Activated T-helper 1 cell treated with Interleukin-2 at 50 U/mL for 16 hours (primary cell): ENCODE data around the gene FOXD4L6.
"Not testable (repeated sequence)": the region's sequence is repeated elsewhere in the genome, so short reads cannot be mapped to it uniquely, and the experiment has no call there.

ENCODE experiments used
- DNase-seq: peaks from one replicate; pipeline ENCODE4 v3.0.0-alpha.2; 2020; ENCODE audit warnings: low read depth

The FOXD4L6 gene

DNA sequence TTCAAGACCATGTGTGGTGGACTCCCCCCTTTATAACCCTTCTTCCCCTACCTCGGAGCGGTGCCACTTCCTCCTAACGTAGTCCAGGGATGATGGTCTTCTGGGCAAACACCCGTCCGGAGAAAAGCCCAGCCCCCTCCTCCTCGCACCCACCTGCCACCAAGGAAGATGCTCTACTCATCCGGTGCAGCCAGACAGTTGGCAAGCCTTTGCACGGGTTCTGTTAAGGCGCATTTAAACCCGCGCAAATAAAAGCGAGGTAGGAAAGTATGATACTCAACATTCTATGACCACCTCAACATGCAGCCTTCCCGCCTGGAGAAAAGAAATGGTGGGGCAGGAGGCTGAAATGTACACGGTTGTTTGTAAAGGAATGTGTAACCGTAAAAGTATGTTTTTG, at the start of gene FOXD4L6:
Gene FOXD4L6 (minus strand): TSS at position 101 of the 400 bp plus-strand sequence. CDS start 298 bp downstream, outside the sequence.
- not testable (repeated sequence) for DNase-seq

DNA sequence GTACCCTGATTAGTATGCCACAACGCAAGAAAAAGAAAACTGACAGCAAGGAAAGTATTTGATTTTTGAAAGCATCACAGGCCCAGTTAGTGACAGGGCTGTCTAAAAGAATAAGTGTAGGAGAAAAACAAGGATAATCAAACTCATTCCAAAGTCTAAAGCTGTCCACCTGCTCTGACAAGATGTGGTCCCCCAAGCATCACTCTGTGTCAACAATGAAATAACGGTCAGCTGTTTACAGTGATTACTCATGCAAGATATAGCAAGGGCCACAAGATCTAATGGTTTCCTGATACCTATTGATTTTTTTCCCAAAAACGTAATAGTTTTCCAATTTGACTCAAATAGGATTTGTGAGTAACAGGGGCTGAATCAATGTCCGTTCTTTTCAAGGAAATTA, 46.5 kb upstream of the FOXD4L6 start:
- not testable (repeated sequence) for DNase-seq

- not testable (repeated sequence) for DNase-seq
Observed at GRCh38 chr9:41150116-41150515, 21.6 kb upstream of the FOXD4L6 start.

- not testable (repeated sequence) for DNase-seq
Observed at GRCh38 chr9:41141878-41142277, 13.4 kb upstream of the FOXD4L6 start.

DNA sequence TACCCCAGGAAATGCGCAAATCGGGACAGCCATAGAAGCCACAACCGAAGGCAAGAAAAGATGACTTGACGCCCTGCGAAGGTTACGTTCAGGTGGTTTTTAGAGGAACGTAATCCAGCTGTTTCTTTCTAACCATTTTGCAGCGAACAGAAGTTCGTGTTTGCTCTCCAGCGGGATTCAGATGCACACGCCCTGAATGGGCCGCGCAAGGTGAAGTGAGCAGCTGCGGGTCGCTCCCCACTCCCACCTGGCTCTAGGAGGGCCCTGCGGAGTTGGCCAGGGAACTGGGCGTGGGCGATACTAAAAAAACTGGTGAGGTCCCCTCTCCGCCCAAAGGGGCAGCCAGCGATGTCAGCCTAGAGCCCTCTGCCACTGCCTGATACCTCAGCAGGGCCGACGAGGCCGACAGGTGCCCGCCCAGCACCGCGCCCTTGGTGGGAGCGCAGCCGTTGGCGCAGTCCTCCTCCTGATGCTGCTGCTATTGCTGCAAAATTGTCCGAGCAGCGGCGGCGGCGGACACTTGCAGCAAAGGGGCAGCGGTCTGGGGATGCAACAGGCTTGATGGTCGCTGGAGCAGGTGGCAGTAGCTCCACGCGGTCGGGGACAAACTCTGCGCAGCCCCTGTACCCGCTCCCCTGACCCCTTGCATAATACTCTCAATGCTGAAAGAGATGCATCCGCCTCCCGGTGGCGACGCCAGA, 1.6 kb downstream of the FOXD4L6 start:
- not testable (repeated sequence) for DNase-seq

DNA sequence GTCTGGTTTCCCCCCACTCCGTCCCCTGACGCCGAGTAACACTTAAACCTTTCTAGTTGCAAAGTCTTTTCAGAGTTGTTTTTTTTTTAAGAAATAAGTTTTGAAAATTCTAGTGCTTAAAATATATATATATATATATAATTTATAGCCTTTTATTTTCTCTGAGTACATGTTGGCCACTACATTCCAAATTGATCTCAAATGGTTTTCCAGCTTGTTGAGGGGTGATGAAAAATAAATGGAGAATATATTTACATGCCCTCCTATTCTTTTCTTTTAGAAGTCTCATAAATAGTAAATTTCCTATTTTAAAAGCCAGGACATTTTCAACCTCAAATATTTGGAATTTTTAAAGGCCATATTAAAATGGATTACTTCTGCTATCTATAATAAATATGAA, 2.5 kb downstream of the FOXD4L6 start:
- DNase-seq, result not testable (repeated sequence)

GRCh38 chr9:41125109-41125658, 3.3 kb downstream of the FOXD4L6 start:
- DNase-seq, result not testable (repeated sequence)

DNA sequence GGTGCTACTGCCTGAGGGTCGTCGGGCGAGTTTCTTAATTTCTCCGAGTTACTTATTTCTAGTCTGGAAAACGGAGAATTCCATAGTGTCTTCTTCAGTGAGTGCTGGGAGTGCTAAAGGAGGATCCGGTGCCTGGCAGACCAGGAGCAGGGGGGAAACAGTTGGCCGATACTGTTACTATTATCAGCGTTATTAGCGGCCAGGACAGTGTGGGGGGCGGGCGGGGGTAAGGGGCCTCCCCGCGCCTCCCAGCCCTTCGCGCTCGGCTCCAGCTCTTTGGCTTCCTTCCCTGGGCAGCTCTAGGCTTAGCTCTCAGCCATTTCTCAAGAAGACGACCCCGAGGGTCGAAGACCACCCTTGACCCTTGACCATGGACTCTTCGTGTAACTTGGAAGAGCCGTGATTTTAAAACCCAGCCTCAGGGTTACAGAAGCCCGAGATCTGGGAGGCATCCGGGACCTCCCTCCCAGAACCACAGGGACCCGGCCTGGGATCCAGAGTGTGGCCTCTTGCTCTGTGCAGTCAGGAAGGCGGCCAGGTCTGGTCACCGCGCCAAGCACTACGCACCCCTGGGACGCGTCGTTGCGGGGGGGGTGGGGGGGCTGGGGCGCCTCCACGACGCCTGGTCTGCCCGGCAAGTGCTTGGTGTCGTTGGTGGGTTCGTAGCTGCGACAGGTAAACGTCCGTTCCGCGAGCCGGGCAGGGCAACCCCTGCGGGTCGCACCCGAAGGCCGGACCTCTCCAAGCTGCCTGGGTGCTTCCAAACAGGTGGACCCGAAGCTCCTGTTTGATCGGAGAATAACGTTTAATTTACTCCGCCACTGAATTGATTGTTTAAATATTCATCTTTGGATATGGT, 4.0 kb downstream of the FOXD4L6 start:
- not testable (repeated sequence) for DNase-seq

DNA sequence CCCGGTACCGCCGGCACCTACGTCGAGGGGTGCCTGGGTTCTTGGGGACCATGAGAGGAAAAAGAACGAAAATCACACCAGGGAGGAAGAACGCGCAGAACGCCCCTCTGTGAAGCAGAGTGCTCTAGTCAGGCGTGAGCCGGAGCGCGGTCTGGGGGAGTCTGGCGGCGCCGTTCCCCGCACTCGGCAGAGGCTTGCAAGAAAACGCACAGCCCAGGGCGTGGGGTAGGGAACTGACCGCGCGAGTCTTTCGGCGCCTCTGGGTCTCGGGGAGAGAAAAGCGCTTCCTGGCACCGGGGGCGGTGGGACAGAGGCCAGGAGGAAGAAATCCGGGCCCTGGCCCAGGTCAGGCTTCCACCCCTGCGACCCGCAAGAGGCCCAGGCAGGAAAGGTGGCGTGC, 4.7 kb downstream of the FOXD4L6 start:
- not testable (repeated sequence) for DNase-seq

- not testable (repeated sequence) for DNase-seq
Observed at GRCh38 chr9:41123396-41123795, 5.1 kb downstream of the FOXD4L6 start.

DNA sequence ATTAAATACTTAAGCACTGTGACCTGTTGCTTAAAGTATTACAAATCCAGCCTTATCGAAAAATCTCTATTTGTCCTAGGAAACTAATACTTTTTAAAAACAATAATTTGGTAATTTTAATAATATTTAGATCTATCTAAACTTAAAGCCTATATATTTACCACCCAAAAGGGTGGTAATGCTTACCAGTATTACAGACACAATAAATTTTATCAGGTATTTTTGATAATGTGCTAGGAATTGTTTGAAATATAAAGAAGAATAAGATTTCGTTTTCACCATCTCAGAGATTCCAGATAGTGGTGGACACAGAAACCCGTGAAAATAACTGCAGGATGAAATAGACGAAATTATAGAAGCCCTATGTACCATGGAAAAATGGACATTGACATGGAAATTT, 7.8 kb downstream of the FOXD4L6 start:
- DNase-seq, result not testable (repeated sequence)

DNA sequence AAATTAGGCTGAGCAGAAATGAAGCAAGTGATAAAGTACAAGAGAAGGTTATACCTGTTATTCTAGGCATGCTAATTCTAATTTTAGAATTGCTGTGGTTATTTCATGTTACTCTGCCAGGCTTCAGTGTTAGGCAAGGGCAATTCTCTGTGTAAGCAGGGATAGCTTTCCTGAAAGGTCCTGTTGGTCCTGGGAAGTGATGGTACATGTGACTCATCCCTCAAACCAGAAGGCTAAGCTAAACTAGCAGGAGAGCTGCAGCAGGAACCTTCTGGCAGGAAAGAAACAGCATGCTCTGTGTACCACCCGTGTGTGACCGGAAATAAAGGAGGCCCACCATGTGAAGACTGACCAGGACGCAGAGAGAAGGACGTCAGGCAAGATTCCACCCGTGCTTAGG, 8.8 kb downstream of the FOXD4L6 start:
- not testable (repeated sequence) for DNase-seq

DNA sequence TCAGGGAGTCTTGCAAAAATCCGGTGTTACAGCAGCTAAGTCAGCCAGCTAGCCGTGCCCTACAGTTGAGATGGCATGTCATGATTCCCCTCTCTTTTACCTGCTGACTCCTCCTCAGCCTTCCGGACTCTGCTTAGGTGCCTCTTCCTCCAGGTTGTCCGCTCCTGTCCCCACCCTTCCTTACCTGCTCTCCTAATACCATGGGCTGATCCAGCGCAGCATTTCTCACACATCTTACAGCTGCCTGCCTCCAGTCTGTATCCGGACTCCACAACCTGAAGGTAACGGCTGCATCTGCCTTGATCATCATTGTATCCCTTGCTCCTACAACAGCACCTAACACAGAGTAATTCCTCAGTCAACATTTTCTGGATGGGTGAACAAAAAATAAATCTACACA, 9.2 kb downstream of the FOXD4L6 start:
- not testable (repeated sequence) for DNase-seq

DNA sequence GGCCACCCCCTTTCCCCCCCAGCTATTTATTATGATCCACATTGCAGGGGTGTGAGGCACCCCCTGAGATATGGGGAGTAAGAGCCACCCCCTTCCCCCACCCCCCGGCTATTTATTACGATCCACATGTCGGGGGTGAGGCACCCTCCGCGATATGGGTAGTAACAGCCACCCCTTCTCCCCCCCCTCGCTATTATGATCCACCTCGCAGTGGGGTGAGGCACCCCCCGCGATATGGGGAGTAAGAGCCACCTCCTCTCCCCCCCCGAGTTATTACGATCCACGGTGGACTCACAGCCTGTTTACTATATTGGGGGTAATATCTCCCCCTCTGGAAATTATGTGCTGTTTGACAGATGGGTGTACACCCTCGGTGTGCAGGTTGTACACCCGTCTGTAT, 15.1 kb downstream of the FOXD4L6 start:
- DNase-seq, result not testable (repeated sequence)

GRCh38 chr9:41111414-41111813, 17.1 kb downstream of the FOXD4L6 start:
- DNase-seq, result not testable (repeated sequence)

DNA sequence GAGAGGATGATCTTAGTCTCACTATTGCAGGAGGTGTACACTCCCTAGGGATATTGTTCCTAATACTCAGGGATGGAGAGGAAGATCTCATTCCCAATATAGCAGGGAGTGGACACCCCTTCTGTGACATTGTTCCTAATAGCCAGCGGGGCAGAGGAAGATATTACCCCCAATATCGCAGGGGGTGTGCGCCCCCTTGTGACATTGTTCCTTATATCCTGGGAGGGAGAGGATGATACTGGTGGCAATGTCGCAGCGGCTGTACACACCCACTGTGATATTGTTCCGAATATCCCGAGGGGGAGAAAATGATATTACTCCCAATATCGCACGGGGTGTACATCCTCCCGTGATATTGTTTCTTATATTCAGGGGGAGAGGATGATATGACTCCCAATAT, 17.6 kb downstream of the FOXD4L6 start:
- DNase-seq, result not testable (repeated sequence)

DNA sequence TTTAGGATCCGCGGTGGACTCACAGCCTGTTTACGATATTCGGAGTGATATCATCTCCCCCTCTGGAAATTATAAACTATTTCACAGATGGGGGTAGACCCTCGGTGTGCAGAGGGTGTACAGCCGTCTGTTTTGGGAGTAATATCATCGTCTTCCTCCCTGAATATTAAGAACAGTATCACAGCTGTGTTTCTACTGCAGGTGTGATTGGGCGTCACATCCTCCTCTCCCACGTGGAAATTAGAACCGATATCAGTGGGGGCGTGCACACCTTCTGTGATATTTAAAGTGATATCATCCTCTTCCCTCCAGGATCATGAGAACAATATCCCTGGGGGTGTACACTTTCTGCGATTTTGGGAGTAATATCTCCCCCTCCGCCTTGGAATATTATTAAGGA, 19.2 kb downstream of the FOXD4L6 start:
- not testable (repeated sequence) for DNase-seq

- not testable (repeated sequence) for DNase-seq
Observed at GRCh38 chr9:41108816-41109215, 19.7 kb downstream of the FOXD4L6 start.

GRCh38 chr9:41106472-41107116, 21.9 kb downstream of the FOXD4L6 start:
- not testable (repeated sequence) for DNase-seq

DNA sequence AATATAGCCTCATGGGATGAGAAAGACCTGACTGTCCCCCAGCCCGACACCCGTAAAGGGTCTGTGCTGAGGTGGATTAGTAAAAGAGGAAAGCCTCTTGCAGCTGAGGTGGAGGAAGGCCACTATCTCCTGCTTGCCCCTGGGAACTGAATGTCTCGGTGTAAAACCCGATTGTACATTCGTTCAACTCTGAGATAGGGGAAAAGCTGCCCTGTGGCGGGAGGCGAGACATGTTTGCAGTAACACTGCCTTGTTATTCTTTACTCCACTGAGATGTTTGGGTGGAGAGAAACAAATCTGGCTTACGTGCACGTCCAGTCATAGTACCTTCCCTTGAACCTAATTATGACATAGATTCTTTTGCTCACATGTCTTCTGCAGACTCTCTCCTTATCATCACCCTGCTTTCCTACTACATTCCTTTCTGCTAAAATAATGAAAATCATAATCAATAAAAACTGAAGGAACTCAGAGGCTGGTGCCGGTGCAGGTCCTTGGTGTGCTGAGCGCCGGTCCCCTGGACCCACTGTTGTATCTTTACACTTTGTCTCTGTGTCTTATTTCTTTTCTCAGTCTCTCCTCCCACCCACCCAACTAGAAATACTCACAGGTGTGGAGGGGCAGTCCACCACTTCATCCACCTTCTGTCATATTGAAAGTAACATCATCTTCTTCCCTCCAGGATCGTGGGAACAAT, 22.8 kb downstream of the FOXD4L6 start:
- not testable (repeated sequence) for DNase-seq

GRCh38 chr9:41104542-41104941, 23.9 kb downstream of the FOXD4L6 start:
- not testable (repeated sequence) for DNase-seq
